ENCODE measurements around the gene CFAP45. TPM values are rescaled to one million over a fixed set of nuclear protein-coding genes. Genes with fewer than 3 reads are reported as not detected.

The CFAP45 gene
- total and polyA plus RNA-seq, 9 of the 15 experiments (the other 6 are each of a cell fraction or from before 2014, with no cell fraction given), result 0.65 to 2.4 (median 1.5) TPM

DNA sequence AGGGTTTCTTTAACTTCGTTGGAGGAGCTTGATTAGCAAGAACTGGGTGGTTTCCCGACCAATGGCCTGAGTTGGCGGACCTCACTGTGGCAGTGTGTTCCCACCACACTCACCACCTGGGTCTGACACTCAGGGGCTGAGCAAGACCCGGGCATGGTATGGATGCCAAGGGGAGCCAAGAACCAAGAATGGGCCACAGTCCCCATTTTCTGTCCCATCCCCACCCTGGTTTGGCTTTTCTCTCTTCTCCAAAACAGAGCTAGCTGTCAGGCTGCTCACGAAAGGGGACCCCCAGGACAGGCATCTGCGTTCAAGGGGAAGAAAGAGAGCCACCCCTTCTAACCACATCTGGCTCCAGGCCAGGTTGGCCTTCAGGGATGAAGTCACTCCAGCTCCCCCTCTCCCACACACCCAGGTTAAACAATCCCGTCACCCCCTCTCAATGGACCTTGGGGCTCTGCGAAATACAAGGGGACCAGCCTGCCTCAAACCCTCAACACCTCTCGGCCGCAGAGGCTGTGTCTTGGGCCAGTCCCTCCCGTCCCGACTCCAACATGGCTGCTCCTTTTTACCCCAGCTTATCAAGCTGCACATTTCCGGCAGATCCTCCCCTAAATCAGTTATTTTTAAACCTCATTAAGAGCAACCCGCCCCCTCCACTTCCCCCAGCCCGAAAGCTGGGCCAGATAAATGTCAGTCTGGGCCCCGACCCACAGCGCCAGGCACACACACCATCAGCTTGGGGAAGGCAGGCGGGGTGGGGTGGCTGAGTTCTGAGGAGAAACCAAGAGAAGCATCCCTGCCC lies 21.9 kb upstream of the CFAP45 start (continued):
- TF ChIP-seq, protein P1, sequence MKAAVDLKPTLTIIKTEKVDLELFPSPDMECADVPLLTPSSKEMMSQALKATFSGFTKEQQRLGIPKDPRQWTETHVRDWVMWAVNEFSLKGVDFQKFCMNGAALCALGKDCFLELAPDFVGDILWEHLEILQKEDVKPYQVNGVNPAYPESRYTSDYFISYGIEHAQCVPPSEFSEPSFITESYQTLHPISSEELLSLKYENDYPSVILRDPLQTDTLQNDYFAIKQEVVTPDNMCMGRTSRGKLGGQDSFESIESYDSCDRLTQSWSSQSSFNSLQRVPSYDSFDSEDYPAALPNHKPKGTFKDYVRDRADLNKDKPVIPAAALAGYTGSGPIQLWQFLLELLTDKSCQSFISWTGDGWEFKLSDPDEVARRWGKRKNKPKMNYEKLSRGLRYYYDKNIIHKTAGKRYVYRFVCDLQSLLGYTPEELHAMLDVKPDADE (conservative IDR thresholded peaks at IDR 0.05; ENCODE audit: control insufficient read depth, low read depth, low read length), result no peak; the same call in 1 of the 2 replicates
- TF ChIP-seq TRIM25 (IDR thresholded peaks at IDR 0.05; ENCODE audit: borderline replicate concordance) (no peak), DMBX1 (CRISPR knock-in tag; IDR thresholded peaks at IDR 0.05; ENCODE audit: borderline replicate concordance) (no peak), ZNF695 (CRISPR knock-in tag; IDR thresholded peaks at IDR 0.05) (no peak), SMAD3 (CRISPR knock-in tag; conservative IDR thresholded peaks at IDR 0.05) (no peak), CHD1 (IDR thresholded peaks at IDR 0.05; ENCODE audit: low read length) (no peak), PTTG1 (tag; IDR thresholded peaks at IDR 0.05; ENCODE audit: low read depth) (no peak), TAF9B (IDR thresholded peaks at IDR 0.05; ENCODE audit: partially characterized antibody) (no peak), RERE (CRISPR knock-in tag; IDR thresholded peaks at IDR 0.05; ENCODE audit: borderline replicate concordance) (no peak), POLR2AphosphoS2 (IDR thresholded peaks at IDR 0.05; ENCODE audit: low read length) (no peak)
- TF ChIP-seq, protein P2, sequence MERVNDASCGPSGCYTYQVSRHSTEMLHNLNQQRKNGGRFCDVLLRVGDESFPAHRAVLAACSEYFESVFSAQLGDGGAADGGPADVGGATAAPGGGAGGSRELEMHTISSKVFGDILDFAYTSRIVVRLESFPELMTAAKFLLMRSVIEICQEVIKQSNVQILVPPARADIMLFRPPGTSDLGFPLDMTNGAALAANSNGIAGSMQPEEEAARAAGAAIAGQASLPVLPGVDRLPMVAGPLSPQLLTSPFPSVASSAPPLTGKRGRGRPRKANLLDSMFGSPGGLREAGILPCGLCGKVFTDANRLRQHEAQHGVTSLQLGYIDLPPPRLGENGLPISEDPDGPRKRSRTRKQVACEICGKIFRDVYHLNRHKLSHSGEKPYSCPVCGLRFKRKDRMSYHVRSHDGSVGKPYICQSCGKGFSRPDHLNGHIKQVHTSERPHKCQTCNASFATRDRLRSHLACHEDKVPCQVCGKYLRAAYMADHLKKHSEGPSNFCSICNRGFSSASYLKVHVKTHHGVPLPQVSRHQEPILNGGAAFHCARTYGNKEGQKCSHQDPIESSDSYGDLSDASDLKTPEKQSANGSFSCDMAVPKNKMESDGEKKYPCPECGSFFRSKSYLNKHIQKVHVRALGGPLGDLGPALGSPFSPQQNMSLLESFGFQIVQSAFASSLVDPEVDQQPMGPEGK (CRISPR knock-in tag; IDR thresholded peaks at IDR 0.05; ENCODE audit: borderline replicate concordance), result no peak
- TF ChIP-seq, protein P3, sequence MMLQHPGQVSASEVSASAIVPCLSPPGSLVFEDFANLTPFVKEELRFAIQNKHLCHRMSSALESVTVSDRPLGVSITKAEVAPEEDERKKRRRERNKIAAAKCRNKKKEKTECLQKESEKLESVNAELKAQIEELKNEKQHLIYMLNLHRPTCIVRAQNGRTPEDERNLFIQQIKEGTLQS (IDR thresholded peaks at IDR 0.05), result peak; percentile 59
- TF ChIP-seq, protein P3 (CRISPR knock-in tag; conservative IDR thresholded peaks at IDR 0.05), result no peak

Measured in K562 (cell line).